Middle frontal gyrus (tissue), 1 donor: ENCODE results near the gene ARHGAP40.

Source experiments
- DNase-seq: peaks from one replicate; pipeline ENCODE4 v3.0.0-alpha.2; 2015; ENCODE audit warnings: low spot score; ENCODE audit errors: extremely low spot score

ARHGAP40 gene

GRCh38 chr20:38649275-38649891, 47.8 kb downstream of the ARHGAP40 start:
- no peak for DNase-seq

GRCh38 chr20:38650010-38650409, 48.4 kb downstream of the ARHGAP40 start:
- DNase-seq = no peak

DNA sequence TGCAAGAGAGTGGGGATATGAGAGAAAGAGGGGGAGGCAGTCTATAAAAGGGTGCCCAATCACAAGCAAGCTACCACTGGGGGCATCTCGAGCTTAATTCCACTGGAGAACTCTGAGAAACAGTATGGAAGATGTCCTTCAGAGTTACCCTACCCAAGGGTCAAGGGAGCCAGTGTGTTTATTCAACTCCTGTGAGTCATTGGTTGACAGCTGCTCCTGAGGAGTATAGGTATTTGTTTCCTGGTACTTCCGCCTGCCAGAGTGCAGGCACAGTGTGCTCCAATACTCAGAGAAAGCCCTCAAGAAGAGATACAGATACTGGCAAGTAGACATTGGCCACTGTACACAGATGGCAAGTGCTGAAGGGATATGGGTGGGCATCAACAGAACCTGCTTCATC, 49.5 kb downstream of the ARHGAP40 start:
- DNase-seq = no peak

GRCh38 chr20:38651562-38651961, 50.0 kb downstream of the ARHGAP40 start:
- DNase-seq = no peak

DNA sequence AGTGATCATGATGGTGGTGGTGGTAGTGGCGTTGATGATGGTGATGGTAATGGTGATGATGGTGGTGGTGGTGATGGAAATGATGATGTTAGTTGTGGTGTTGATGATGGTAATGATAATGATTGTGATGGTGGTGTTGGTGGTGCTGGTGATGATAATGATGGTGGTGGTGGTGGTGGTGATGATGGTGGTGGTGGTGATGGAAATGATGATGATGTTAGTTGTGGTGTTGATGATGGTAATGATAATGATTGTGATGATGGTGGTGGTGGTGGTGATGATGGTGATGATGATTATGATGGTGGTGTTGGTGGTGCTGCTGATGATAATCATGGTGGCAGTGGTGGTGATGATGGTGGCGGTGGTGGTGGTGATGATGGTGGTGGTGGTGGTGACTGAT, 51.4 kb downstream of the ARHGAP40 start:
- no peak for DNase-seq

- no peak for DNase-seq
Observed at GRCh38 chr20:38657390-38657789, 55.8 kb downstream of the ARHGAP40 start.

DNA sequence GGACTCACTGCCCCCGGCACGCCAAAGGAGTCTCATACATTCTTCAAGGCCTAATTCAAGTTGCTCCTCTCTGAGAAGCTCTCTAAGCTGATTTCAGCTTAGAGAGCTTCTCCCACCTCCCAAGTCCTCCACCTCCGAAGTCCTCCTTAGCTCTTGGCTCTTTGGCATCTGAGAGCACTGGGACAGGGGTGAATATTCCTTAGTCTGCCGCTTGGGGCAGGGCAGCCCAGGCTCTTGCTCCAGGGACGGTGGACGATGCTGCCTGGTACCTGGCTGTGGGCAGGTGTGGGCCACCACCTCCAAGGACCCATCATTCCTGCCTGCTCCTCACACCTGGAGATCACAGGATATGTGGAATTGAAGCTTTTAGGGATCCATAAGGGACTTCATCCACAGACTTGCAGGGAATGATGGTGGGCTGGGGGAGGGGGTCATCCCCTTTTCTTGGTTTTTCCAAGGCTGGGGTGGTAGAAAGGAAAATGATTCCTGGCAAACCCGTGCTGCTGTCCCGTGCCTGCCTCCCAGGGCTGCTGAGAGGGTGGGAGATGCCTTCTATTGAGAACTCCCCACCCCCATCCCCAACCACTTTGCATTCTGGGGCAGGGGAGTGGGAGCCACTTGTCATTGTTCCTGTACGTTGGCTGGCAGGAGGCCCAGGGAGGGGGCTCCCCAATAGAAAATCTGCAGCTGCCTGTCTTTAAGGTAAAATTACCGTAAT, 57.4 kb downstream of the ARHGAP40 start:
- DNase-seq = no peak

GRCh38 chr20:38659597-38659880, 57.9 kb downstream of the ARHGAP40 start:
- DNase-seq = no peak

GRCh38 chr20:38660429-38660828, 58.8 kb downstream of the ARHGAP40 start:
- DNase-seq = no peak

- no peak for DNase-seq
Observed at GRCh38 chr20:38663660-38664059, 62.1 kb downstream of the ARHGAP40 start.

DNA sequence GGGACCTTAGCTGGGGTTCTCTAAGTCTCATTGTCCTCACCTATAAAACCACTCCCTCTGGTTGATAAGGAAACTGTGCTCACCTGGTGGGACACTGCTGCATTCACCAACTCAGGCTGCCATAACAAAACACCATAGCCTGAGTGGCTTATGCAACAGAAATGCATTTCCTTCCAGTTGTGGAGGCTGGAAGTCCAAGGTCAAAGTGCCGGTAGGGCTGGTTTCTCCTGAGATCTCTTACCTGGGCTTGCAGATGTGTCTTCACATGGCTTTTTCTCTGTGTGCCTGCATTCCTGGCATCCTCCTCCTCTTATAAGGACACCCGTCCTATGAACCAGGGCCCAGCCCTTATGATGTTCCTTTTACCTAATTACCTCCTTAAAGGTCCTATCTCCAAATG, 62.7 kb downstream of the ARHGAP40 start:
- DNase-seq = no peak

DNA sequence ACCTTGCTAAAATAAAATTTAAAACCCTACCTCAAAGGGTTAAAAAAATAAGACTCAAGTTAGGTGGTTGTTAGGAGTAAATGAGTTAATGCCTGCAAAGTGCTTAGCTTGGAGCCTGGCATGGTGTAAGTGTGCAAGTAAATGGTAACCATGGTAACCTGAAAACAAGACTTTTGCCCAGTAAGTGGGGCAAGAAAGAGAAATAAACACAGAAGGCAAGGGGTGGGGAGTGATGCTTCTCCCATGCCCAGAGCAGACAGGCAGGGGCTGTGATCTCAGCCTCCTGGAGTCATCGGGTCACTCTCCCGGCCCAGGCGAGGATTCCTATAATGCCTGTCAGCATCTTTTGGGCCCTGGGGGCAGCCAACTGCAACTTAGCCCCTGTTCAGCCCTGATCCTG, 63.5 kb downstream of the ARHGAP40 start:
- no peak for DNase-seq

- no peak for DNase-seq
Observed at GRCh38 chr20:38665506-38666285, 64.1 kb downstream of the ARHGAP40 start.

DNA sequence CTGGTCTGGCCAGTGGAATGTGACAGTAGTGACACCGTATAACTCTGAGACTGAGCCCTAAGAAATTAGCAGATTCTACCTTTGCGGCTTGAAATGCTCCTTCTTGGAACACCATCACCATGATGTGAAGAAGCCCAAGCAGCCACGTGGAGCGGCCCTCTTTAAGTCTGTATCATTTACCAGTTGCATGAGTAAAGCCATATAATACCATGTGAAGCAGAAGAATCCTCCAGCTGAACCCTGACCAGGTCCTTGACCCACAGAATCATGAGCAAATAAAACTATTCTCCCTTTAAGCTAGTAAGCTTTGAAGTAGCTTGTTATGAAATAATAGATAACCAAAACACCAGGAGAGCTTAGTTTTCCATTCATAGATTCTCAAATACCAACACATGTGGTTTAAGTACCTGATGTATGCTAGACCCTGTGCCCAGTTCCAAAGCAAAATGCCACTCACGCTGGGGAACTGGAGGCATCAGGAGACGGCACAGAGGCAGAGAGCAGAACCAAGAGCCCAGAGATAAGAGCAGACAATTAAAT, 65.9 kb downstream of the ARHGAP40 start:
- no peak for DNase-seq

GRCh38 chr20:38669688-38670087, 68.1 kb downstream of the ARHGAP40 start:
- DNase-seq = no peak

- no peak for DNase-seq
Observed at GRCh38 chr20:38670786-38671185, 69.2 kb downstream of the ARHGAP40 start.

DNA sequence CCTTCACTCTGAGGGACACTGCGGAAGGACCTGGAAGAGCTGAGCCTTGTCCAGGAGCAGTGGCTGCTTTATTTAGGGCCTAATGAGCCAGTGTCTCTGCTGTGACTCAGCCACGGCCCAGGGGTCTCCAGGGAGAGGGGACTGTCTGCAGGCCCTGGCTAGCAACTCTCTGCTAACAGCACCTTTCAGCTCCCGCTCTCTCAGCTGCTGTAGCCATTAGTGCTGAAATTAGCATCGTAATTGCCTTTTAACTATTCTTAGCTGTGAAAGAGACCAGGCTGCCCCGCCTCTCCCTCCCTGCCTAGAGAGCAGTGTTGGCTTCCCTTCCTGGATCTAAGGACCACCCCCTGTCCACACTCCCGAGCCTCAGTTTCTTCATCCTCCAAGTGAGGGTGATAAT, 69.6 kb downstream of the ARHGAP40 start:
- DNase-seq = no peak

DNA sequence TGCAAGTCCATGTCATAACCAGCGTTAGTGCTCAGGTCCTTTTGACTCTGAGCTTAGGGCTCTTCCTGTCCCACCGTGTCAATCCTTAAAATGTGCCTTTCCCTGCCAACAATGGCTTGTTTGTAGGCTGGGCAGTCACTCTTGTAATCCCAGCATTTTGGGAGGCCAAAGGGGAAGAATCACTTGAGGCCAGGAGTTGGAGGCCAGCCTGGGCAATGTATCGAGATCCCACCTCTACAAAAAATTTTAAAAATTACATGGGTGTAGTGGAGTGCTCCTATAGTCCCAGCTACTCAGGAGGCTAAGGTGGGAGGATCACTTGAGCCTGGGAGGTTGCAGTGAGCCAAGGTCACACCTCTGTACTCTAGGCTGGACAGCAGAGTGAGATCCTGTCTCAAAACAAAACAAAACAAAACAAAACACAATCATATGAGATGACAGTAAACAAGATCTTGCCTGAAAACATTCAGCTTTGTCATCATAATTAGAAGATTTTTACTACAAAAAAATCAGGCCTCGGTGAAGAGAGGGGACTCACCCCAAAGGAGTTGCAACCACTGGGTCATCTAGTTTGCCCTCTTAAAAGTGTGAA, 70.2 kb downstream of the ARHGAP40 start:
- DNase-seq = no peak

- DNase-seq = no peak
Observed at GRCh38 chr20:38672504-38672903, 70.9 kb downstream of the ARHGAP40 start.

DNA sequence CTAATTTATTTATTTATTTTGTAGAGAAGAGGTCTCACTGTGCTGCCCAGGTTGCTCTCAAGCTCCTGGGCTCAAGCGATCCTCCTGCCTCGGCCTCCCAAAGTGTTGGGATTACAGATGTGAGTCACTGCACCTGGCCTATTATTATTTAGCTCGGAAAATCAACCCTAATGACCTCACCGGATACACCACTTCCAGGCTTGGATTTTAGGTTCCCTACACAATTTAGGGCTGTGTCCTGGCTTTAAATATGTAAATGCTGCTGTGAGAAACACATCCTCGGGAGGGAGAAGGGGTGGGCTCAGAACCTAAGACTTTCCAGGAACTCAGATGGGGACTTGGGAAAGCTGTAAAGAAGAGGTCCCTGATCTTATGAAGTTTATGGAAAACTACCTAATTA, 71.7 kb downstream of the ARHGAP40 start:
- no peak for DNase-seq

DNA sequence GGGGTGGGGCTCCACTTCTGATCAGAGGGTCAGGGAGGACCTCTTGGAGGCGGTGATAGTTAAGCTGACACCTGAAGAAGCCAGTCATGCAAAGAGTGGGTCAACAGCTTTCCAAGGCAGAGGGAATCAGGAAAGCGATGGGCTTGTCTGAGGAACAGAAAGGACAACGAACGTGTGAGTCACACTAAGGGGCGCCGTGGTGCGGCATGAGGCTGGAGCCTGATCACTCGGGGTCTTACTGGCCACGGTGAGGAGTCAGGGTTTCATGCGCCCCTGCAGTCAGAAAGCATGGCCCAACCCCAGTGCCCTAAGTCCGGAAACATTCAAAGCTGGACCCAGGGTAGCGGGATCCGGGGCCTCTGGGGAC, 72.1 kb downstream of the ARHGAP40 start:
- no peak for DNase-seq

- DNase-seq = peak; percentile 18
Observed at GRCh38 chr20:38674092-38674764, 72.6 kb downstream of the ARHGAP40 start.
